ENCODE results near the gene ADK. TPM values are rescaled to one million over a fixed set of nuclear protein-coding genes. Genes with fewer than 3 reads are reported as not detected.

The ADK gene
- total and polyA plus RNA-seq, 2 experiments from 2014 or later: 39.9 to 53.0 TPM

DNA sequence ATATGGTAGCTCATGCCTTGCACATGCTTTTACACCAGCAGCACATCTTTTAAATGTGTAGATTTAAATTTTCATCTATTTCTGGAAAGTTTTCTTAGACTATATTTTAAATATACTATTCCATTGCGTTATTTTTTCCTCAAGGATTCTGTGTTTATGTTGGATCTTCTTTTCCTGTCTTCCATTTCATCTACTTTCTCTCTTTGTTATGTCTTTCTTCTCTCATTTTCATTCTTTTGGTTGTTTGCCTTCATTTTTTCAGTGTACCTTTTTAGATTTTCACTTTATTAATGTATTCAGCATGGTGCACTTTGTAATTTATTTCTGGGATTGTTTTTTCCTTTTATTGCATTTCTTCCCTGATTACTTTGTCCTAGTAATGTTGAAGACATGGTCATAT lies 329.8 kb downstream of the ADK start (continued):
- TF ChIP-seq, protein P1, sequence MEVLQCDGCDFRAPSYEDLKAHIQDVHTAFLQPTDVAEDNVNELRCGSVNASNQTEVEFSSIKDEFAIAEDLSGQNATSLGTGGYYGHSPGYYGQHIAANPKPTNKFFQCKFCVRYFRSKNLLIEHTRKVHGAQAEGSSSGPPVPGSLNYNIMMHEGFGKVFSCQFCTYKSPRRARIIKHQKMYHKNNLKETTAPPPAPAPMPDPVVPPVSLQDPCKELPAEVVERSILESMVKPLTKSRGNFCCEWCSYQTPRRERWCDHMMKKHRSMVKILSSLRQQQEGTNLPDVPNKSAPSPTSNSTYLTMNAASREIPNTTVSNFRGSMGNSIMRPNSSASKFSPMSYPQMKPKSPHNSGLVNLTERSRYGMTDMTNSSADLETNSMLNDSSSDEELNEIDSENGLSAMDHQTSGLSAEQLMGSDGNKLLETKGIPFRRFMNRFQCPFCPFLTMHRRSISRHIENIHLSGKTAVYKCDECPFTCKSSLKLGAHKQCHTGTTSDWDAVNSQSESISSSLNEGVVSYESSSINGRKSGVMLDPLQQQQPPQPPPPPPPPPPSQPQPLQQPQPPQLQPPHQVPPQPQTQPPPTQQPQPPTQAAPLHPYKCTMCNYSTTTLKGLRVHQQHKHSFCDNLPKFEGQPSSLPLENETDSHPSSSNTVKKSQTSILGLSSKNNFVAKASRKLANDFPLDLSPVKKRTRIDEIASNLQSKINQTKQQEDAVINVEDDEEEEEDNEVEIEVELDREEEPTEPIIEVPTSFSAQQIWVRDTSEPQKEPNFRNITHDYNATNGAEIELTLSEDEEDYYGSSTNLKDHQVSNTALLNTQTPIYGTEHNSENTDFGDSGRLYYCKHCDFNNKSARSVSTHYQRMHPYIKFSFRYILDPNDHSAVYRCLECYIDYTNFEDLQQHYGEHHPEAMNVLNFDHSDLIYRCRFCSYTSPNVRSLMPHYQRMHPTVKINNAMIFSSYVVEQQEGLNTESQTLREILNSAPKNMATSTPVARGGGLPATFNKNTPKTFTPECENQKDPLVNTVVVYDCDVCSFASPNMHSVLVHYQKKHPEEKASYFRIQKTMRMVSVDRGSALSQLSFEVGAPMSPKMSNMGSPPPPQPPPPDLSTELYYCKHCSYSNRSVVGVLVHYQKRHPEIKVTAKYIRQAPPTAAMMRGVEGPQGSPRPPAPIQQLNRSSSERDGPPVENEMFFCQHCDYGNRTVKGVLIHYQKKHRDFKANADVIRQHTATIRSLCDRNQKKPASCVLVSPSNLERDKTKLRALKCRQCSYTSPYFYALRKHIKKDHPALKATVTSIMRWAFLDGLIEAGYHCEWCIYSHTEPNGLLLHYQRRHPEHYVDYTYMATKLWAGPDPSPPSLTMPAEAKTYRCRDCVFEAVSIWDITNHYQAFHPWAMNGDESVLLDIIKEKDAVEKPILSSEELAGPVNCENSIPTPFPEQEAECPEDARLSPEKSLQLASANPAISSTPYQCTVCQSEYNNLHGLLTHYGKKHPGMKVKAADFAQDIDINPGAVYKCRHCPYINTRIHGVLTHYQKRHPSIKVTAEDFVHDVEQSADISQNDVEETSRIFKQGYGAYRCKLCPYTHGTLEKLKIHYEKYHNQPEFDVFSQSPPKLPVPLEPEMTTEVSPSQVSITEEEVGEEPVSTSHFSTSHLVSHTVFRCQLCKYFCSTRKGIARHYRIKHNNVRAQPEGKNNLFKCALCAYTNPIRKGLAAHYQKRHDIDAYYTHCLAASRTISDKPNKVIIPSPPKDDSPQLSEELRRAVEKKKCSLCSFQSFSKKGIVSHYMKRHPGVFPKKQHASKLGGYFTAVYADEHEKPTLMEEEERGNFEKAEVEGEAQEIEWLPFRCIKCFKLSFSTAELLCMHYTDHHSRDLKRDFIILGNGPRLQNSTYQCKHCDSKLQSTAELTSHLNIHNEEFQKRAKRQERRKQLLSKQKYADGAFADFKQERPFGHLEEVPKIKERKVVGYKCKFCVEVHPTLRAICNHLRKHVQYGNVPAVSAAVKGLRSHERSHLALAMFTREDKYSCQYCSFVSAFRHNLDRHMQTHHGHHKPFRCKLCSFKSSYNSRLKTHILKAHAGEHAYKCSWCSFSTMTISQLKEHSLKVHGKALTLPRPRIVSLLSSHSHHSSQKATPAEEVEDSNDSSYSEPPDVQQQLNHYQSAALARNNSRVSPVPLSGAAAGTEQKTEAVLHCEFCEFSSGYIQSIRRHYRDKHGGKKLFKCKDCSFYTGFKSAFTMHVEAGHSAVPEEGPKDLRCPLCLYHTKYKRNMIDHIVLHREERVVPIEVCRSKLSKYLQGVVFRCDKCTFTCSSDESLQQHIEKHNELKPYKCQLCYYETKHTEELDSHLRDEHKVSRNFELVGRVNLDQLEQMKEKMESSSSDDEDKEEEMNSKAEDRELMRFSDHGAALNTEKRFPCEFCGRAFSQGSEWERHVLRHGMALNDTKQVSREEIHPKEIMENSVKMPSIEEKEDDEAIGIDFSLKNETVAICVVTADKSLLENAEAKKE (CRISPR knock-in tag; IDR thresholded peaks at IDR 0.05): no peak
- TF ChIP-seq ZNF114 (CRISPR knock-in tag; IDR thresholded peaks at IDR 0.05): no peak
- TF ChIP-seq NANOG (IDR thresholded peaks at IDR 0.05; ENCODE audit: borderline replicate concordance): no peak
- TF ChIP-seq CREB1 (CRISPR knock-in tag; IDR thresholded peaks at IDR 0.05; ENCODE audit: low read depth): no peak
- no peak for TF ChIP-seq JUNB (IDR thresholded peaks at IDR 0.05; ENCODE audit: unreplicated experiment)
- TF ChIP-seq EZH2phosphoT487 (IDR thresholded peaks at IDR 0.05; ENCODE audit: unreplicated experiment): no peak
- TF ChIP-seq REST (IDR thresholded peaks at IDR 0.05; ENCODE audit: unreplicated experiment): no peak
- TF ChIP-seq STAT1 (IDR thresholded peaks at IDR 0.05; ENCODE audit: unreplicated experiment): no peak
- TF ChIP-seq ZNF331 (CRISPR knock-in tag; IDR thresholded peaks at IDR 0.05; ENCODE audit: low read depth): no peak
- TF ChIP-seq CTCF (conservative IDR thresholded peaks at IDR 0.05; ENCODE audit: low read depth in 2 of 2): no peak
